Skeletal muscle tissue (tissue), 4 donors: Measurements from ENCODE around the gene PALLD. TPM values are rescaled to one million over a fixed set of nuclear protein-coding genes. Genes with fewer than 3 reads are reported as not detected.
"Not testable (repeated sequence)": the region's sequence is repeated elsewhere in the genome, so short reads cannot be mapped to it uniquely, and the experiment has no call there.

Experiments
- H3K27ac ChIP-seq: one replicate; pipeline ENCODE4 v1.7.0; 2013; ENCODE audit warnings: mild to moderate bottlenecking, low read depth, low read length, inconsistent platforms
- H3K27me3 ChIP-seq, 3 donors: one replicate each; pipeline ENCODE4 v1.7.0; 2013; ENCODE audit warnings: low read length in 3 of 3; ENCODE audit not compliant: control insufficient read depth in 3 of 3, insufficient read depth in 3 of 3
- H3K36me3 ChIP-seq, 3 donors: one replicate each; pipeline ENCODE4 v1.7.0; 2013; ENCODE audit warnings: low read length in 3 of 3; ENCODE audit not compliant: control insufficient read depth in 3 of 3, insufficient read depth in 3 of 3
- H3K4me1 ChIP-seq, 3 donors: one replicate each; pipeline ENCODE4 v1.7.0; 2013; ENCODE audit warnings: low read length in 3 of 3, mild to moderate bottlenecking in 3 of 3; ENCODE audit not compliant: control insufficient read depth in 3 of 3, insufficient read depth in 3 of 3
- H3K4me3 ChIP-seq, 3 donors: one replicate each; pipeline ENCODE4 v1.7.0; 2013; ENCODE audit warnings: low read length in 3 of 3
- H3K9ac ChIP-seq, 3 donors: one replicate each; pipeline ENCODE4 v1.7.0; 2013; ENCODE audit warnings: low read length in 3 of 3, mild to moderate bottlenecking in 3 of 3, moderate library complexity in 2 of 3, low read depth in 1 of 3
- H3K9me3 ChIP-seq, 3 donors: one replicate each; pipeline ENCODE4 v1.7.0; 2013; ENCODE audit warnings: low read length in 3 of 3; ENCODE audit not compliant: control insufficient read depth in 3 of 3
- total RNA-seq: library from RNA; depleted of rRNA; stranded (reverse); fragments of >200 nt; gene quantifications from one replicate; pipeline ENCODE4 v1.2.3, GENCODE V29; 2014
- donor health status: Osteomylitis.

The PALLD gene
- total RNA-seq, 1 donor from 2014 or later, result 140 TPM

- Histone ChIP-seq H3K27me3 (no peaks in the 10 kb centered on the region), H3K4me1 (no peaks in the 10 kb centered on the region), H3K4me3 (no peak overlapping the region), H3K9ac (no peak overlapping the region), H3K27ac (no peak overlapping the region), H3K36me3 (peaks cover 21 to 29% (median 26%) of the 10 kb centered on the region in 3 donors), H3K9me3 (peaks cover 0 to 4% (median 3%) of the 10 kb centered on the region in 3 donors)
Measured at GRCh38 chr4:168931215-168931650, 434.4 kb downstream of the PALLD start.

- Histone ChIP-seq H3K36me3 (peaks cover 15 to 23% (median 18%) of the 10 kb centered on the region in 3 donors), H3K9me3 (peaks cover 0 to 4% (median 3%) of the 10 kb centered on the region in 3 donors), H3K27ac (no peak overlapping the region), H3K4me3 (no peak overlapping the region), H3K9ac (no peak overlapping the region), H3K4me1 (no peaks in the 10 kb centered on the region), H3K27me3 (no peaks in the 10 kb centered on the region)
Measured at GRCh38 chr4:168932138-168932537, 435.3 kb downstream of the PALLD start.

GRCh38 chr4:168933423-168933822 lies 436.6 kb downstream of the PALLD start:
- peaks cover 0 to 4% (median 3%) of the 10 kb centered on the region in 3 donors for H3K9me3 ChIP-seq
- H3K4me3 ChIP-seq, result no peak overlapping the region
- H3K27ac ChIP-seq, result no peak overlapping the region
- no peaks in the 10 kb centered on the region for H3K27me3 ChIP-seq
- no peak overlapping the region for H3K9ac ChIP-seq
- no peaks in the 10 kb centered on the region for H3K4me1 ChIP-seq
- peaks cover 9 to 12% (median 9%) of the 10 kb centered on the region in 3 donors for H3K36me3 ChIP-seq

GRCh38 chr4:168937473-168937872 lies 440.6 kb downstream of the PALLD start:
- not testable (repeated sequence) for H3K4me1 ChIP-seq, H3K36me3 ChIP-seq, H3K9ac ChIP-seq, H3K4me3 ChIP-seq, H3K27ac ChIP-seq, H3K27me3 ChIP-seq, H3K9me3 ChIP-seq

- Histone ChIP-seq H3K4me1 (no peaks in the 10 kb centered on the region), H3K9me3 (no peaks in the 10 kb centered on the region), H3K27me3 (no peaks in the 10 kb centered on the region), H3K27ac (no peak overlapping the region), H3K36me3 (no peaks in the 10 kb centered on the region), H3K9ac (no peak overlapping the region), H3K4me3 (no peak overlapping the region)
Measured at GRCh38 chr4:168942985-168943384, 446.1 kb downstream of the PALLD start.

GRCh38 chr4:168945291-168945690 lies 448.4 kb downstream of the PALLD start:
- no peak overlapping the region for H3K27ac ChIP-seq
- no peaks in the 10 kb centered on the region for H3K4me1 ChIP-seq
- no peak overlapping the region for H3K4me3 ChIP-seq
- no peaks in the 10 kb centered on the region for H3K9me3 ChIP-seq
- no peaks in the 10 kb centered on the region for H3K27me3 ChIP-seq
- no peak overlapping the region for H3K9ac ChIP-seq
- H3K36me3 ChIP-seq, result no peaks in the 10 kb centered on the region

- not testable (repeated sequence) for H3K9me3 ChIP-seq, H3K27me3 ChIP-seq, H3K36me3 ChIP-seq, H3K27ac ChIP-seq, H3K9ac ChIP-seq, H3K4me3 ChIP-seq
- peaks cover 6 to 10% (median 9%) of the 10 kb centered on the region in 3 donors for H3K4me1 ChIP-seq
Measured at GRCh38 chr4:168952821-168953246, 456.0 kb downstream of the PALLD start.

- Histone ChIP-seq H3K4me1 (peaks cover 6 to 10% (median 9%) of the 10 kb centered on the region in 3 donors), H3K4me3 (no peak overlapping the region), H3K36me3 (no peaks in the 10 kb centered on the region), H3K9ac (no peak overlapping the region), H3K27ac (no peak overlapping the region), H3K27me3 (no peaks in the 10 kb centered on the region), H3K9me3 (no peaks in the 10 kb centered on the region)
Measured at GRCh38 chr4:168955674-168956073, 458.8 kb downstream of the PALLD start.

- H3K36me3 ChIP-seq, result no peaks in the 10 kb centered on the region
- no peak overlapping the region for H3K4me3 ChIP-seq
- H3K9me3 ChIP-seq, result no peaks in the 10 kb centered on the region
- no peaks in the 10 kb centered on the region for H3K27me3 ChIP-seq
- H3K9ac ChIP-seq, result no peak overlapping the region
- no peak overlapping the region for H3K27ac ChIP-seq
- no peaks in the 10 kb centered on the region for H3K4me1 ChIP-seq
Measured at GRCh38 chr4:168960716-168961115, 463.9 kb downstream of the PALLD start.

GRCh38 chr4:168972596-168972995 lies 475.7 kb downstream of the PALLD start:
- Histone ChIP-seq H3K36me3 (peaks cover 6 to 15% (median 12%) of the 10 kb centered on the region in 3 donors), H3K27ac (no peak overlapping the region), H3K9me3 (no peaks in the 10 kb centered on the region), H3K27me3 (no peaks in the 10 kb centered on the region), H3K9ac (no peak overlapping the region), H3K4me3 (no peak overlapping the region), H3K4me1 (no peaks in the 10 kb centered on the region)
